Activated CD4-positive, alpha-beta T cell treated with anti-CD3 and anti-CD28 coated beads, Interleukin-2, amount 50 U/mL, for 4 hours (primary cell): Measurements from ENCODE around the gene VAC14.
"Not testable (repeated sequence)": the region's sequence is repeated elsewhere in the genome, so short reads cannot be mapped to it uniquely, and the experiment has no call there.

Experiments used
- DNase-seq, 2 experiments: peaks; one replicate each; pipeline ENCODE4 v3.0.0-alpha.2; 2020

The VAC14 gene

GRCh38 chr16:70758786-70759185 lies 42.2 kb downstream of the VAC14 start:
- no peak for DNase-seq

- DNase-seq: no peak
Observed at GRCh38 chr16:70757183-70757582, 43.8 kb downstream of the VAC14 start.

DNA sequence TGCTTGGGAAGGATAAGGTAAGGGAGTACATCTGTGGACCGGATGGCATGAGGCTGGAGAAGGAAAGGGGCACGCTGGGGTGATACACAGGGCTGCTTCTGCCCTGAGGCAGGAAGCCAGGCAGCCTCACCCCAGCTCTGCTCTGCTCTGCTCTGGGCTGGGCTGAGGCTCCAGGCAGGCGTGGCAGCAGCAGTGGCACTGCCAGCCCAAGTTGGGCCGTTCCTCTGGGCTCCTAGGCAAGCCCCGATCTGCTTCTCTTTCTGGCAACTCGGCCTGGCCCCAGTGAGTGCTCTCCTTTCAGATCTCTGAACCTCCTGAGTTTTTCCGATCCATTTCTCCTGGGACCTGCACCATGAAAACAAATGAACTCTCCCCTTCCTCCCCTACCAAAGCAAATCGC lies 44.9 kb downstream of the VAC14 start:
- DNase-seq: no peak

GRCh38 chr16:70754851-70755600 lies 45.9 kb downstream of the VAC14 start:
- no peak for DNase-seq

DNA sequence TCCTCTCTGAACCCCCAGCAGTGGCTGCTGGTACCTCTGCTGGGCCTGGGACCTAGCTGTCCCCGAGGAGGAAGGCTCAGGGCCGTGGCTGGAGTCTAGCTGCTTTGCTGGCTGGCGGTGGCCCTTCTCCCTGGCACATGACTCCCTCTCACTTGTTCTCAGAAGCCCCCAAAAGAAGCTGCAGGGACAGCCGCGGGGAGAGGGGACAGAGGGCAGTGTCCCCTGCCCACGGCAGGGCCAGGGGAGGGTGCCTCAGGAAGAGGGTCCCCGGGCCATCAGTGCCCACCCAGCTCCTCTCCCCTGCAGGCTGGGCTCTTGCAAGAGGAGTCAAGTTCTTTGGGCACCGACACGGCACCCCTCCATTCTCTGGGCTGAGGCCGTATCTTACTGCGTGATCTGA lies 46.6 kb downstream of the VAC14 start:
- DNase-seq: no peak

GRCh38 chr16:70753694-70754325 lies 47.1 kb downstream of the VAC14 start:
- DNase-seq: no peak

- no peak for DNase-seq
Observed at GRCh38 chr16:70753228-70753627, 47.7 kb downstream of the VAC14 start.

DNA sequence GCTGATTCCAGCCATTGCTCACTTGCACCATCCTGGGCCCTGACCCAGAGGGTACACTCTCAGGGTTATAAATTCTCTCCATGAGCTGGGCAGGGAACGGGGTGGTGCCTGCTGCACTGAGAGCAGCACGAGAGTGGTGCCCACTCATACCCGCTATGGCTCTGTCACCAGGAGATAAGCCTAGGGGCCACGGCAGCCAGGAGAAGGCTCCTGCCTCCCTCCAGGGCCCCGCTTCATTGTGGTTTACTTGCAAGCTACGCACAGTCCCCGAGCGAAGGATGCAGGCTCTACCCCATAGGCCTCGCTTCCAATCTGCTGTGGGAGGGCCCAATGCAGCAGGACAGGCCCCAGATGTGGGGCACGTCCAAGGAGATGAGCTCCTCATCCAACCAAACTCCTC lies 48.5 kb downstream of the VAC14 start:
- DNase-seq: no peak

GRCh38 chr16:70751593-70751992 lies 49.4 kb downstream of the VAC14 start:
- DNase-seq: no peak

DNA sequence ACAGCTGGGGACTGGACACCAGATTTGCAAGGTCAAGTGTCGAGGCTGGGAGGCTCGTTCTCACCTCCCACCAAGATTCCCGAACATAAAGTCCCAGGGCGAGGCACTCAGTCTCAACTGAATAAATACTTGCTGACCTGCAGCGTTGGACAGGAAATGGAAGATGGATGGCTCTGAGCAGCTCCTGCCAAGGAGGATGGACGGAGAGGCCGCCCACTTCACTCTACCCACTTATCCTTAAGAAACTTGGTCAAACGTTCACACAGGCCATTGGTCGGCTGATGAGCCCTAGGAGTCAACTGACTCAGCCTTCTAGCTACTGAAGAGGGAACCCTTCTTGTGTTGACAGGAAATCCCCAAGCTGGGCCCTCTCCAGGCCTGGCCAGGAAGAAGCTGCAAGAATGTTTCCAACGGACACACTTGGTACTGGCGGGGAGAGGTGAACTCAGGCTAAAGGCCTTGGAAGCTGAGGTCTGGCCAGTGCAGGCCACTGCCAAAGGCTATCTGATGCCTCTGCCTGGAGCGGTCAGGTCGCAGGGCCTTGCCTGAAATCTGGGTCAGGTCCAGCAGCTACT lies 50.0 kb downstream of the VAC14 start:
- DNase-seq: no peak

- no peak for DNase-seq
Observed at GRCh38 chr16:70749681-70750601, 51.0 kb downstream of the VAC14 start.

- no peak for DNase-seq
Observed at GRCh38 chr16:70749006-70749678, 51.8 kb downstream of the VAC14 start.

DNA sequence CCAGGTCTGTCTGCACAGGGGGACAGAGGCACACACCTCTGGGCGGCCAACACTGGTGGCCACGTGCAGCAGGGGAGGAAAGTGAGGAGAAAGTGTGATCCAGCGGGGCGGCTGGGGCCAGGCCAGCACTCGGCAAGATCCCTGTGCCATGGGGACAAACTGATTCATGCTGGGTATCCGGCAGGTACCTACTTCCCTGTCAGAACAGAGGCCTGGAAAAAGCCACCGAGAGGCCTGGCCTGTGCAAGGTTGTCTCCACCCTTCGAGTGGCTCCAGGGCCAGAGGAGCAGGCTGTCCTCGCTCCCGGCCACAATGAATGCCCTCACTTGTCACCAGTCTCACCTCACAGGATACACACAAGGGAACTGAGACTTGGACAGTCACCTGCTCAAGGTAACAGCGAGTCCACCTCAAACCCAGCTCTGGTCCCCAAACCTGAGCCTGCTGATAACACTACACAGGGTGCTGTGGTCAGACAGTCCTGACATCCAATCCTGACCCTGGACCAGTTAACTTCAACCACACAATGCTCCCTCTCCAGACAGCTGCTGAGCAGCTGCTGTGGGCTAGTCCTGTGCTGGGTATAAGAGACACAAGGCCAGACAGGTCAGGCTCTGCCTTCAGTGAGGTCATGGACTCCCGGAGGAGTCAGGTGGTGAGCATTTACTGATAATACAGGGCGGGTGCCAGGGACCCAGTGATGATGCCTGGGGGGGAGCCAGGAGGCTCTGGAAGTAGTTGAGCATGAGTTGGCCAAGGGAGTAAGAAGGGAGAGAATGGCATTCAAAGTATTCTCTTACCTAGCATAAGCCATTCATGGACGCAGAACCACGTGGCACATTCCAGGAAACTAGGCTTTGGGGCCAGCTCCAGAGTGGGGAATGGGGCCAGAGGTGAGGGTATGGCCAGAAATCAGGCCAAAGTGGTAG lies 53.0 kb downstream of the VAC14 start:
- no peak for DNase-seq

- no peak for DNase-seq
Observed at GRCh38 chr16:70746708-70747424, 54.1 kb downstream of the VAC14 start.

- DNase-seq: no peak
Observed at GRCh38 chr16:70746040-70746707, 54.8 kb downstream of the VAC14 start.

DNA sequence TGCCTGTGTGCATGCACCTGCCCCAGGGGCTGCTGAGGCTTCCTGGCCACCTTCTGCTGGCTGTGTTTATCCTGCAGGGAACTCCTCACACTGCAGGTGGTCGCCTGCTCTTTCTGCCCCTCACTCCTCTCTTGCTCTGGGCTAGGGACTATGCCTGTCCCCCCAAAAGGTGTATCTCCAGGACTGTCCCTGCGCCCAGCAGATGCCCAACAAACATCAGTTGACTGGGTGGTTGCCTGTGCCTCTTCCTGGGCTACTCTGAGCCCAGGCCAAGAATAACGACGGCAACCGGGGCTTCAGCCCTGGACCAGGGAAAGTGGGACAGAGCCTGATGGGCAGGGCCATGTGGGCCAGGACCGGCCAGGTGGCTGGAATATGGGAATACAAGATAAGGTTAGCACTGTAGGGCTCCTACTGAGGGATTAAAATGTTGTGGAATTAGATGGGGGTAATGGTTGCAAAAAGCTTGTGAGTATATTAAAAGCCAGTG lies 55.4 kb downstream of the VAC14 start:
- no peak for DNase-seq

GRCh38 chr16:70744366-70744765 lies 56.6 kb downstream of the VAC14 start:
- DNase-seq: no peak

DNA sequence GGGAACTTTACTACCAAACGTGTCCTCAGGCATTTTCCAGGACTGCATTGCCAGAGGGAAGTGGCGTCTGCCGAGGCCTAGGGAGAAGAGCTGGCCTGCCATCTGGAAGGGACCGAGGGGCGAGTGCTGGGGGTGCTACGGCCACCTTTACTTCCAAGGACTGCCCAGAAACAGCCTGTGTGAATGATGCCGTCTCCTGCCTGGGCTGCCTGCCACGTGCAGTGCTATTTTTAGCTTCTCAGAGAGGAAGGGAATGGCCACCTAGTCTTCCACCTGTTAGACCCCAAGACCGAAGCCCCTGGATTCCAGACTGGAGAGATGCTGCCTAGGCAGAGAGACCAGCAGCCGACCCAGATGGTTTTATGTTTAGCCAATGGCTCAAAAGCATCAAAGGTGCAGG lies 57.2 kb downstream of the VAC14 start:
- no peak for DNase-seq

GRCh38 chr16:70742967-70743366 lies 58.0 kb downstream of the VAC14 start:
- not testable (repeated sequence) for DNase-seq

GRCh38 chr16:70741783-70742125 lies 59.2 kb downstream of the VAC14 start:
- no peak for DNase-seq
